Adipocyte (in vitro differentiated cells): Measurements from ENCODE around the gene FRMD4A.
A peak's percentile ranks its signal among the peaks of the same experiment; 100 is the strongest.

ENCODE experiments used
- DNase-seq: peaks from one replicate; pipeline ENCODE4 v3.0.0-alpha.2; 2015; ENCODE audit warnings: low read depth
- H3K27me3 ChIP-seq: replicated peaks from 2 replicates; pipeline ENCODE4 v1.7.0; 2013; ENCODE audit warnings: mild to moderate bottlenecking, low read length, moderate library complexity; ENCODE audit not compliant: control insufficient read depth, insufficient read depth
- H3K36me3 ChIP-seq: 2 replicates; pipeline ENCODE4 v1.7.0; 2013; ENCODE audit warnings: low read length, mild to moderate bottlenecking, moderate library complexity; ENCODE audit not compliant: control insufficient read depth, insufficient read depth, severe bottlenecking
- H3K4me1 ChIP-seq: 2 replicates; pipeline ENCODE4 v1.7.0; 2013; ENCODE audit warnings: mild to moderate bottlenecking, low read length, moderate library complexity; ENCODE audit not compliant: control insufficient read depth, insufficient read depth
- H3K4me3 ChIP-seq: 2 replicates; pipeline ENCODE4 v1.7.0; 2013; ENCODE audit warnings: mild to moderate bottlenecking, low read length, moderate library complexity
- H3K9ac ChIP-seq: 2 replicates; pipeline ENCODE4 v1.7.0; 2013; ENCODE audit warnings: mild to moderate bottlenecking, low read length, moderate library complexity
- H3K9me3 ChIP-seq: 2 replicates; pipeline ENCODE4 v1.7.0; 2013; ENCODE audit warnings: mild to moderate bottlenecking, low read length, moderate library complexity; ENCODE audit not compliant: control insufficient read depth

The FRMD4A gene

GRCh38 chr10:13659887-13660550, 670.7 kb downstream of the FRMD4A start:
- DNase-seq = peak; percentile 80
- H3K9ac ChIP-seq = peak overlapping the region; percentile 57
- H3K27me3 ChIP-seq = no peaks in the 10 kb centered on the region
- H3K4me3 ChIP-seq = peak overlapping the region; percentile 23
- H3K36me3 ChIP-seq = peaks cover 82% of the 10 kb centered on the region
- peaks cover 20% of the 10 kb centered on the region for H3K4me1 ChIP-seq
- no peaks in the 10 kb centered on the region for H3K9me3 ChIP-seq

DNA sequence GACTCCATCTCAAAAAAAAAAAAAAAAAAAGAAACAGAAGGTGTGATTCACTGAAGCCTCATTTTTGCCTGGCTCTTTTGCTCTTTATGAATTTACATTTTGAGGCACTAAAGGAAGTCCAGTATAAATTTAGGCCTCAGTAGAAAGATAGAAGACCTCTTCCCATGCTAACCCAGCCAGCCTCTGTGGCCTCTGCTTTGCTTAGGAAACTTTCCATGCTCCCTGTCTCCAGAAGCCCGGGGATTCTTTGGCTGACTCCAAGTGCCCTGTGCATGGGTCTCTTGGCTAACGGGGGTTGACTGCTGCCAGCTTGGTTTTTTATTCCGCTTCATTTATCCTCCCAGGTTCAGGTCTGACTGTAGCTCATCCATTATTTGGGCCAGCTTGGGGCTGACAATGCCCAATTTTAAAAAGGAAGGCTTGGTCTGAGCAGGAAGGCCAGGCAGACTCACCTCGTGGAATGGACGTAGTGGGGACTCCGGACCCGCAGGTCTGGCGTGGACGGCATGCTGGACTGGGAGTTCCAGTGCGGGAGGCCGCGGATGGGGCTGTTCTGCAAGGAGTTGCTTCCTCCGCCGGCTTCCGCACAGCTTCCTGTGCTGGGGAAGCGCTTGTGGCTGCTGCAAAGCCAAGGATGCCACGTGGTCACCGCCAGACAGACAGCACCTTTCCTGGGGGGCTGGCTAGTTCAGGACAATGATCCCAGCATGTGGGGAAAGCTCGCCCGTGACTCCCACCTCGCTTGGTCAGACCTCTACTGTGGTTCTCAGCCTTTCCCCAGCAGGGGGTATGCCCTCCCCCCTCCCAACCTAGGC, 671.6 kb downstream of the FRMD4A start:
- peak overlapping the region; percentile 57 for H3K9ac ChIP-seq
- H3K4me3 ChIP-seq = peak overlapping the region; percentile 23
- H3K9me3 ChIP-seq = no peaks in the 10 kb centered on the region
- DNase-seq = no peak
- H3K36me3 ChIP-seq = peaks cover 85% of the 10 kb centered on the region
- H3K4me1 ChIP-seq = peaks cover 20% of the 10 kb centered on the region
- no peaks in the 10 kb centered on the region for H3K27me3 ChIP-seq

DNA sequence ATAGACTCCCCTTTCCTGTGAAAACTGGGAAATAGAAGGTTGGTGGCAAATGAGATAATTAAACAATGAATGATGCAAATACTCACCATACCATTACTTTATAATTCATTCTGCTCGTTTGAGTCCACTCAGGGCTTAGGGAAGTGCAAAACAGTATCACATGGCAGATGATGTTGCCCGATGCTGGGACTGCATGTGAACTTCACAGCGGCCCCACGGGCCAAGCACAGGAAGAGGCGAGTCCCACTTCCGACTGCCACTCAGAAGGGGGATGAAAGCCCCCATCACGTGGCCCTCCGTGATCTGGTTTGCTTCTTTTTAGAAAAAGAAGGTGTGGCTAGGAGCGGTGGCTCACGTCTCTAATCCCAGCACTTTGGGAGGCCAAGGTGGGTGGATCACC, 672.5 kb downstream of the FRMD4A start:
- no peaks in the 10 kb centered on the region for H3K9me3 ChIP-seq
- no peak for DNase-seq
- no peak overlapping the region for H3K4me3 ChIP-seq
- H3K4me1 ChIP-seq = peaks cover 20% of the 10 kb centered on the region
- no peaks in the 10 kb centered on the region for H3K27me3 ChIP-seq
- H3K36me3 ChIP-seq = peaks cover 85% of the 10 kb centered on the region
- no peak overlapping the region for H3K9ac ChIP-seq

DNA sequence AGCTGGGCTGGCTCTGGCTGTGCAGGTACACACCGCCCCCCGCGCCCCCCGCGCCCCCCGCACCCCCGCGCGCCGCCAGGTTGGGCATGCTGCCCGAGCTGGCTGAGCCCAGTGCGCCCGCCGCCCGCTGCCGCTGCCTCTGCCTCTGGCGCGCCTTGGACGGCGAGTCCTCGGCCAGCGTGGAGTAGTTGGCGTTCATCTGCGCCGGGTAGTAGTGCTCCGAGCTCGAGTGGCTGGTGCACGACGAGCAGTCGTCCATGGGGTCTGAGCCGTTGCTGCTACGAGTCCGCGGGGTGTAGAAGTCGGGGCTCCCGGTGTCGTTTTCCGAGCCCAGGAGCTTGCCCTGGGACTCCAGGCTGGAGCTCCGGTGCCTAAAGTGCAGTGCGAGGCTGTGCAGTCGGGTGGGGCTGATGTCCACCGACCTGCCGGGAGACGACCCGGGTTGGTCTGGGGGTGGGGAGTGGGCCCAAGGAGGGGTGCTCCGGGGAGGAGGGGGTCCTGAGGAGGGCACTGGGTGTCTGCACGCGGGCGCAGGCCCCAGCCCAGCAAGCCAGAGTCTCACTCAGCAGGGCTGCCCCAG, 673.5 kb downstream of the FRMD4A start:
- no peak overlapping the region for H3K9ac ChIP-seq
- H3K36me3 ChIP-seq = peaks cover 85% of the 10 kb centered on the region
- no peak for DNase-seq
- no peaks in the 10 kb centered on the region for H3K9me3 ChIP-seq
- peaks cover 20% of the 10 kb centered on the region for H3K4me1 ChIP-seq
- H3K4me3 ChIP-seq = no peak overlapping the region
- H3K27me3 ChIP-seq = no peaks in the 10 kb centered on the region

DNA sequence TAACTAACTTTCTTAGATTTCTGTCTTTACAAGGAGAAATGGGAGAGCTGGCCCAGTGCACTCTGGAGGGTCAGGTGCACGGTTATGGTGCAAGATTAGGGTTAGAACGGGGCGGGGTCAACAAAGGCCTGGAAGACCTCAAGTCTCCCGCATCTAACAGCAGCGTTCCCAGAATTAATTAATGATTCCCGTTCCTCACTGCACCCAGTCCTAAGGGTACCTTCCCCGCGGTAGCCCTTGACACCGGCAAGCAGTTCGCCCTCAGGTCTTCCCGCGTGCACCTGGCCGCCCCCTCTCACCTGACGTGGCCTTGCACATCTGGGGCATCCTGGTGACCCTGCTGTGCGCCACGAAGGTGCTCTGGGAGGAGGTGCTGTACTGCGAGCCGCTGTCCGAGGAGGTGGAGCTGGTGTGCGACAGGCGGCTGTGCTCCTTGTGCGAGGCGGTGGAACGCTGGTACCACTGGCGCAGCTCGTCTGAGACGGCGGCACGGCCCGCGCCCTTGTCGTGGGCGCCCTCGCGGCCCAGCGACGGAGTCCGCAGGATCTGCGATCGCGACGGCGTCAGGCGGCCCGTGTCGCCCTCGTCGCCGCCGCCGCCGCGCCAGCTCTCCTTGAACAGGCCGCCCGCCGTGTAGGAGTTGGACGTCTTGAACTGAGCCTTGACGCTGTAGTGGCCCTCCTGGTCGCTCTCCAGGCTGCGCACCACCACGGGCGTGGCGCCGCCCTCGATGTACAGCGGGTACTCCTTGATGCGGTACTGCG, 674.2 kb downstream of the FRMD4A start:
- Histone ChIP-seq H3K27me3 (no peaks in the 10 kb centered on the region), H3K9me3 (no peaks in the 10 kb centered on the region), H3K4me3 (no peak overlapping the region), H3K9ac (no peak overlapping the region), H3K4me1 (peaks cover 20% of the 10 kb centered on the region), H3K36me3 (peaks cover 86% of the 10 kb centered on the region)
- no peak for DNase-seq

DNA sequence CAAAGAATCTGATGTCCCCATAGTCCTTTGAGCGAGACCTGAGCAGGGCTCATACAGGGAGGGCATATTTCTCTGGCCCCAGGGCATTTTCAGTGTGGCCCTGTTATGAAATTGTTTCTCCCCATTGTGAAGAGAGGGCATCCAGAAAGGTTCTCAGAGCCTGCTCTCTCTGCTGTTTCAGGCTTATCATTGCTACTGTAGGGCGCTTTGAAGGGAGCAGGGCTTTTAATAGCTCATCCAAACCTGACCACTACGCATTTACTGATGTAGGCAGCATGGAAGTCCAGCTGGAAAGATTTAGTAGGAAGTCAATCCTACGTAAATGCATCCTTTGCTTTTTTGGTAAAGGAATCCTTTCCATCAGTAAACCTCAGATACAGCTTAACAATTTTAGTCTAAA, 675.9 kb downstream of the FRMD4A start:
- no peak for DNase-seq

GRCh38 chr10:13654118-13654830, 676.5 kb downstream of the FRMD4A start:
- no peaks in the 10 kb centered on the region for H3K9me3 ChIP-seq

More for the DNA sequence above, 675.9 kb downstream of the FRMD4A start:
- peaks cover 11% of the 10 kb centered on the region for H3K4me1 ChIP-seq
- H3K36me3 ChIP-seq = peaks cover 88% of the 10 kb centered on the region
- no peaks in the 10 kb centered on the region for H3K27me3 ChIP-seq
- H3K4me3 ChIP-seq = no peak overlapping the region
- no peak overlapping the region for H3K9ac ChIP-seq
- no peaks in the 10 kb centered on the region for H3K9me3 ChIP-seq

DNA sequence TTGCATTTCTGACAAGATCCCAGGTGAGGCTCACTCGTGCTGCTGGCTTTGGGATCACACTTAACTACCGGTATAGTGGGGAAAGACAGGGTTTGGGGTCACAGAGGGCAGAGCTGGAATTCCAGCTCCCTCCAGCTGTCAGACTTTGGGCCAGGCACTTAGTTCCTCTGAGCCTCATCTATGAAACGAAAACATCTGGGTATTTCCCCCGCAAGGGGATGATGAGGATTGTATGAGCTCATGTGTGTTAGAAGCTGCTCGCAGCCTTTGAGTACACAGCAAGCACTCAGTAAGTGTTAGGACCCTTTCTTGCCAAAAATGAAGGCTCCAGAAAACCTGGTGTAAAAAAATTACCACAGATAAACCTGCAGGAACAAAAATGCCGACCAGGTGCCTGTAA, 677.9 kb downstream of the FRMD4A start:
- peaks cover 94% of the 10 kb centered on the region for H3K36me3 ChIP-seq
- H3K4me1 ChIP-seq = peaks cover 6% of the 10 kb centered on the region
- H3K9ac ChIP-seq = no peak overlapping the region
- H3K9me3 ChIP-seq = no peaks in the 10 kb centered on the region
- no peak for DNase-seq
- no peaks in the 10 kb centered on the region for H3K27me3 ChIP-seq
- no peak overlapping the region for H3K4me3 ChIP-seq

More at GRCh38 chr10:13654118-13654830, 676.5 kb downstream of the FRMD4A start:
- Histone ChIP-seq H3K4me3 (no peak overlapping the region), H3K27me3 (no peaks in the 10 kb centered on the region), H3K9ac (no peak overlapping the region), H3K4me1 (peaks cover 6% of the 10 kb centered on the region), H3K36me3 (peaks cover 91% of the 10 kb centered on the region)
- no peak for DNase-seq

DNA sequence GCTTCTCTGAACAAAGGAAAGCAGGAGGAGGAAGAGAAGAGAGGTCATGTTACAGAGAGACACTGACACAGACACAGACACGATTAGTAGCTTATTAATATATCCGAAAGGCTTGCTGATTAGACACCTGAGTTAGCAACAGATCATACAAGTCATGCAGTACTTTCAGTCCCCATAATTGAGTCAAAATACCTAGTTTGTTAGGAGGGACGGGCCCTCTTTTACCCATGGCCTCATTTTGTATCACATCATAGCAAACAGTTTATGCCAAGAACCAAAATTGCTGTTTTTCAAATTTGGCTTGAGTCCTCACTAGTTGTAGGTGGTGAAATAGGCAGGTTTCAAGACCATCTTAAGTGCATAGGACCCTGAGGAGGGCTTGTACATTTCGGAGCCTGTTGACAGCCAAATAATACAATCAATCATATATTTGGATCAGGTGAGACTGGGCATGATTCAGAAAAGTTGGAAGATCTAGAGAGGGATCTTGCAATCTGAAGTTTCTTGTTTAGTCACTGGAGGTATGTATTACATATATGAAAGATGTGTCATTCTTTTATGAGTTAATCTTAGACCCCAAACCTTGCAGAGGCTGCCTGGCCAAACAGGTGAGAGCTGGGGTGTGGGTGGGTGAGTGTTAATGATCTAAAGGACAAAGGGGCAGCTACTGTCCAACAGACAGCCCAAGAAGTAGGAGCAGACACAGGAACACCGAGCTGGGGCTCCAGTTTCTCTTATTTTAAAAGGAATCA, 678.6 kb downstream of the FRMD4A start:
- no peaks in the 10 kb centered on the region for H3K9me3 ChIP-seq
- H3K36me3 ChIP-seq = peaks cover 97% of the 10 kb centered on the region

GRCh38 chr10:13650961-13651360, 679.8 kb downstream of the FRMD4A start:
- Histone ChIP-seq H3K9ac (no peak overlapping the region), H3K9me3 (no peaks in the 10 kb centered on the region), H3K27me3 (no peaks in the 10 kb centered on the region), H3K4me1 (peaks cover 6% of the 10 kb centered on the region), H3K4me3 (no peak overlapping the region), H3K36me3 (peaks cover 100% of the 10 kb centered on the region)
- no peak for DNase-seq

More for the DNA sequence above, 678.6 kb downstream of the FRMD4A start:
- Histone ChIP-seq H3K4me1 (peaks cover 6% of the 10 kb centered on the region), H3K4me3 (no peak overlapping the region), H3K27me3 (no peaks in the 10 kb centered on the region), H3K9ac (no peak overlapping the region)
- no peak for DNase-seq
